GM18519 (cell line): Measurements from ENCODE around the gene PRTG.

Experiments used
- ATAC-seq: cut with Tn5 transposase; IDR thresholded peaks from one replicate; pipeline ENCODE4 v1.9.1; 2021; ENCODE audit warnings: mild to moderate bottlenecking, moderate library complexity; ENCODE audit not compliant: unreplicated experiment, low FRiP score

The PRTG gene

DNA sequence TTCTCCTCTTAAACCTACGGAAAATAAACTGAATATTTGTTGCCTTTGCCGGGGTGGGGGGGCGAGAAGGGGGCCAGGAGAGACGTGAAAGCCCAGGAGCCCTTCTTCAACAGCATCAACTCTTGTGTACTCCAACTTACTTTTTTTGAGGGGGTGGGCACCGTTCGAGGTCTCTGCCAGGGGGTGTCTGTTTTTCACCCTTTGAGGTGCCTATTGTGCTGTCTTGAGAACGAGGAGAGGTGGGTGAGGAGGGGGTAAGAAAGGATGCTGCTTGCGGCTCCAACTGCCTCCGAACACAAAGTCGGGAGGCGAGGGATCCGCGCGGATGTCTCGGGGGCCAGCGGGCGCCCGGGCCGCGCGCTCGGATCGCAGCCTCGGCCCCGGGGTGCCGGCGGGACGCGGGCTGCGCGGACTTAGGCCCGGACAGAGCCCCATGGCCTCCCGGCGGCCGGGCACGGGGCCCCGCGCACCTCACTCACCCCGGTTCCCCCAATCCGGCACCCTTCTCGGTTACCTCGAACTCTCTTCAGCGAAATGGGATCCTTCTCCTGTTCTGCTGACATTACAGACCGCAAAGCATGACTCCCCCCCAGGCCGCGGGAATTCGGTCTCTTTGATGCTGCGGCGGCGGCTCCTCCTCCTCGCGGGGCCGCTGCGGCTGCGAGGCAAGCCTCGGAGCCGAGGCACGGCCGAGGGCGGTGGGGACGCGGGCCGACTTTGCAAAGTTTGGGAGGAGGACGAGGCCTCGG, 155.5 kb downstream of the PRTG start:
- ATAC-seq, result peak; percentile 18

DNA sequence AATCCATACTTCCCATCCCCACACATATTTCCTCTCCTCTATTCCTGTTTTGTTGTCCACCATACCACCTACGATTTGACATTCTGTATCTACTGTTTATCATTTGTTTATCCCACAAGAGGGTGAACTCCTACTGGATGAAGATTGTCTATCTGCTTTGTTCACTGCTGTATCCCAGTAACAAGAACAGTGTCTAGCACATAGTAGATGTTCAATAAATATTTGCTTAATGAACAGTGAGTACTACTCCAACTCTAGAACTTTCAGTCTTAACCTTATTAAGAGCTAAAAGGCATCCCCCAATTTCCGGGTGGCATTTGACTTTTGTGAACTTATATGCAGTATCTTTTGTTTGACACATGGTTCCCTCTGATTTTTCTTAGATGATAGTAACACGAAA, 156.1 kb downstream of the PRTG start:
- no peak for ATAC-seq

DNA sequence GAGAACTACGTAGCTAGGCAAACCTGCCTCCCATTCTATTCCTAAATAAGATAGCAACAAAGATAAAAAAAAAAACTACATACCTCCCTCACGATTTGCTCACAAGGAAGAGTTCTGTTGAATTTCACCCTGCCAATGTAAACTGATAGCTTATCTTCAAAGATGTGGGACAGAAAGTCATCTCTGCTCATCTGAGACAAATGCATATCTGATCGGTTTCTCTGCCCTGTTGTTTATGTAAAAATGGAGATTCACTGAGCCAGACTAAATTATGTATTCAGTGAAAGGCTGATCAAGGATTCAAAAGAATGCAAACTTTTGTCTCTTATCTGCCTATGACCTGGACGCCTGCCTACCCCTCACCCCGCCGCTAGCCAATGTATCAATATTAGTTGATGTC, 166.0 kb downstream of the PRTG start:
- ATAC-seq, result no peak

DNA sequence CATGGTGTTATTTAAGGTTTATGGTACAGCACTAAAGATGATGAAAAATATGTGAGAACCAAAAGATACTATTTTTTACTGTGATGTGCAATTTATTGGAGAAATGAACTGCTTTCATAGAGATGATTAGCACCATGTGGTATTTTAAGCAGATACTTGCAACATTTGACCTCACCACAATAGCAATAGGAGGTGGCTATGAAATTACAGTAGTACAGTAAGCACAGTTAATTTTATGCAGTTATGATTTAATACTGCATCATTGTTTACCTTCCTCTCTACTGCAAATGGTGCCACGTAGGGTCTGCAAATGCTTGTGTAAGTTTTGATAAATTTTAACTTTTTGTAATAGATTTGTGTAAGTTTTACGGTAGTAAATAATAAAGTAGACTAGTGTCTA, 168.9 kb downstream of the PRTG start:
- no peak for ATAC-seq

DNA sequence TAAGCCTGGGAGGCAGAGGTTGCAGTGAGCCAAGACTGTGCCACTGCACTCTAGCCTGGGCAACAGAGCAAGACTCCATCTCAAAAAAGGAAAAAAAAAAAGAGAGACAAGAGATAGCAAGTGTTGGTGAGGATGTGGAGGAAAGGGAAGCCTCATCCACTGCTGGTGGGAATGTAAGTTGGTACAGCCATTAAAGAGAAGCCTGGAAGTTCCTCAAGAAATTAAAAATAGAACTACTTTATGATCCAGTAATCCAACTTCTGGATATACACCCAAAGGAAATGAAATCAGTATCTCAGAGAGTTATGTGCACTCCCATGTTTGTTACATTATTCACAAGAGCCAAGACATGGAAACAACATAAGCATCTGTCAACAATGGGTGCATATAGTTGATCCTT, 169.7 kb downstream of the PRTG start:
- ATAC-seq, result no peak

DNA sequence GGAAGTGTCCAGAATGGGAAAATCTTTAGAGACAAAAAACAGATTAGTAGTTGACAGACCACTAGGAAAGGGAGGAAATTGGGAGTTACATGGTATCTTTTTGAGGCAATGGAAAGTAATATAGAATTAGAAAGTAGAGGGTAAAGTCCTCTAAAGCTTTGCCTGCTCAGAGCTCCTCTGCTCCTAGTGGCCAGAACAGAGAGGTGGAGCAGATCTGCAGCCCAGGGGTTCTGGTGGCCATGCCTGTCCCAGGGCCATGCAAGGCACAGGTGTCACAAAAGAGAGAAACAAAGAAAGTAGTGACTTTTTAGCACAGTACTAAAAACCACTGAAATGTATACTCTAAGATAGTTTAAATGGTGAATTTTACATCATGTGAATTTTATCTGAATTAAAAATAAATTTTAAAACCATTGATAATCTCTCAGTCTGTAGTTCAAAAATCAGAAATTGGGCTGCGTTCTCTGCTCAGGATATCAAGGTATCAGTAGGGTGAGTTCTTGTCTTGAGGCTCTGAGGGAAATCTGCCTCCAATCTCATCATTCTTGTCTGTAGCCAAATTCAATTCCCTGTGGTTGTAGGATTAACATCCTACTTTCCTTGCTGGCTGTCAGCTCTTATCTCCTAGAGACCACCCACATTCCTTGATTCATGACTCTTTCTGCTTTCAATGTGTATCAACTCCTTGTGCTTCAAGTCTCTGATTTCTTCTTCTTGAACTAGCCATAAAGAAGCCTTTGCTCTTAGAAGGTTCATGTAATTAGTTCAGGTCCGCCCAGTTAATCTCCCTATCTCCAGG, 178.4 kb downstream of the PRTG start:
- no peak for ATAC-seq

DNA sequence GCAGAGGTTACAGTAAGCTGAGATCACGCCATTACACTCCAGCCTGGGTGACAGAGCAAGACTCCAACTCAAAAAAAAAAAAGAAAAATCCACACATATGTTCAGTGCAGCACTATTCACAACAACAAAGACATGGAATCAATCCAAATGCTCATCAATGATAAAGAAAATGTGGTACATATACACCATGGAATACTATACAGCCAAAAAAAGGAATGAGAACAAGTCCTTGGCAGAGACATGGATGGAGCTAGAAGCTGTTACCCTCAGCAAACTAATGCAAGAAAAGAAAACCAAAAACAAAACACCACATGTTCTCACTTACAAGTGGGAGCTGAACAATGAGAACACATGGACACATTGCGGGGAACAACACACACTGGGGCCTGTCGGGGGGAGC, 180.4 kb downstream of the PRTG start:
- ATAC-seq, result no peak
